ENCODE measurements around the gene FZD4. TPM values are rescaled to one million over a fixed set of nuclear protein-coding genes. Genes with fewer than 3 reads are reported as not detected.

The FZD4 gene
- total RNA-seq, 1 donor from 2014 or later: 6.6 TPM

DNA sequence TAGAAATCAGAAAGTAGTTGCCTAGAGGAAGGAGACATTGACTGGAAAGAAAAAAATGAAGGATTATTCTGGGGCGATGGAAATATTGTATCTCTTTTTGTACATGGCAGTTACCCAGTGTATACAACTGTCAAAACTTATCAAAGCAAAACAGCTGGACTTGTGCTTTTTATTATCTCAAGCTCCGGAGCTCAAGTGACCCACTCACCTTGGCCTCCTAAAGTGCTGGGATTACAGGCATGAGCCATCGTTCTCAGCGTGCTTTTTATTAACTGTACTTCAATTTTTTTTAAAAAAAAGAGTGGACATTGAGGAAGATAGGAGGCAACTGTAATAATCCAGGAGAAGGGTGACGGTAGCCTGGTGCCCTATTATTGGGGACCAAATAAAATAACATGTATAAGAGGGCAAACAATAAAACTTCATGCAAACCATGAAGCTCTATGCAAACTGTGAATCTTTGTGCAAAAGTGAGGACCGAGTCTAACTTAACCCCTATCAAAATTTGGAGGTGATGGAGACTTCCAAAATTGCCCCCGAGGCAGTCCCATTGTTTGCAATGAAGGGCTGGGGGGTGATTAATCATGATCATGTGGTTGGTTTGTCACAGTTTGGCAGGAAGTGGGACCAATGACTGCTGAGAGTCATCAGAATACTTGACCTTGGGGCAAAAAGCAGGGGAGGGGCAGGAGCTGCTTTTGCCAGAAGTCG, 23.5 kb downstream of the FZD4 start:
- DNase-seq (ENCODE audit: low spot score): no peak
- Mint-ChIP-seq H3K4me1 (ENCODE audit: low read depth) (peaks cover 61% of the 10 kb centered on the region), H3K4me3 (ENCODE audit: unreplicated experiment) (no peak overlapping the region), H3K27me3 (ENCODE audit: low read depth) (no peaks in the 10 kb centered on the region), H3K9me3 (ENCODE audit: low read depth) (no peaks in the 10 kb centered on the region), H3K36me3 (ENCODE audit: low read depth) (peaks cover 2% of the 10 kb centered on the region), H3K27ac (ENCODE audit: unreplicated experiment) (peak overlapping the region; percentile 75)
- TF ChIP-seq, protein P1, sequence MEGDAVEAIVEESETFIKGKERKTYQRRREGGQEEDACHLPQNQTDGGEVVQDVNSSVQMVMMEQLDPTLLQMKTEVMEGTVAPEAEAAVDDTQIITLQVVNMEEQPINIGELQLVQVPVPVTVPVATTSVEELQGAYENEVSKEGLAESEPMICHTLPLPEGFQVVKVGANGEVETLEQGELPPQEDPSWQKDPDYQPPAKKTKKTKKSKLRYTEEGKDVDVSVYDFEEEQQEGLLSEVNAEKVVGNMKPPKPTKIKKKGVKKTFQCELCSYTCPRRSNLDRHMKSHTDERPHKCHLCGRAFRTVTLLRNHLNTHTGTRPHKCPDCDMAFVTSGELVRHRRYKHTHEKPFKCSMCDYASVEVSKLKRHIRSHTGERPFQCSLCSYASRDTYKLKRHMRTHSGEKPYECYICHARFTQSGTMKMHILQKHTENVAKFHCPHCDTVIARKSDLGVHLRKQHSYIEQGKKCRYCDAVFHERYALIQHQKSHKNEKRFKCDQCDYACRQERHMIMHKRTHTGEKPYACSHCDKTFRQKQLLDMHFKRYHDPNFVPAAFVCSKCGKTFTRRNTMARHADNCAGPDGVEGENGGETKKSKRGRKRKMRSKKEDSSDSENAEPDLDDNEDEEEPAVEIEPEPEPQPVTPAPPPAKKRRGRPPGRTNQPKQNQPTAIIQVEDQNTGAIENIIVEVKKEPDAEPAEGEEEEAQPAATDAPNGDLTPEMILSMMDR (IDR thresholded peaks at IDR 0.05): no peak

GRCh38 chr11:86930957-86931547, 24.1 kb downstream of the FZD4 start:
- TF ChIP-seq, protein P1 (IDR thresholded peaks at IDR 0.05): no peak
- Mint-ChIP-seq H3K36me3 (ENCODE audit: low read depth) (peaks cover 2% of the 10 kb centered on the region), H3K4me1 (ENCODE audit: low read depth) (peaks cover 62% of the 10 kb centered on the region), H3K4me3 (ENCODE audit: unreplicated experiment) (no peak overlapping the region), H3K27ac (ENCODE audit: unreplicated experiment) (peak overlapping the region; percentile 73), H3K9me3 (ENCODE audit: low read depth) (no peaks in the 10 kb centered on the region), H3K27me3 (ENCODE audit: low read depth) (no peaks in the 10 kb centered on the region)
- no peak for DNase-seq (ENCODE audit: low spot score)

DNA sequence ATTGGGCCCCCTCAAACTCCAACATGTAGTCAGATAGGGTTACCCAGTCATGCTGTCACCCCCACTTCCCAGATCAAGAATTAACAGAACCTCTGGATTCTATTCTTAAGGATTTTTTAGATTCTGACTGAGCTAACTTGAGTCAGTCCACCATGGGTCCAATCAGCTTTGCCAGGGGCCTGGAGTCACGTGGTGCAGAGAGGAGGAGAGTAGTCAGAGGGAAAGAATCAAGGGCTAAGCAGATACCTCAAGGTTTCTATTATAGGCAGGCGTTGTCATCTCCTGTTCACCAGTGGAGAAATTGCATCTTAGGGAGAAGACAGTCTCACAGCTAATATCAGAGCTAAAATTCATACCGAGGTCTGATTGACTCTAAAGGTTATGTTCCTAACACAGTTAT, 28.2 kb downstream of the FZD4 start:
- no peak for DNase-seq (ENCODE audit: low spot score)
- Mint-ChIP-seq H3K27me3 (ENCODE audit: low read depth) (no peaks in the 10 kb centered on the region), H3K27ac (ENCODE audit: unreplicated experiment) (no peak overlapping the region), H3K4me1 (ENCODE audit: low read depth) (peaks cover 60% of the 10 kb centered on the region), H3K36me3 (ENCODE audit: low read depth) (no peaks in the 10 kb centered on the region), H3K4me3 (ENCODE audit: unreplicated experiment) (no peak overlapping the region), H3K9me3 (ENCODE audit: low read depth) (peaks cover 3% of the 10 kb centered on the region)
- TF ChIP-seq, protein P1 (IDR thresholded peaks at IDR 0.05): no peak

DNA sequence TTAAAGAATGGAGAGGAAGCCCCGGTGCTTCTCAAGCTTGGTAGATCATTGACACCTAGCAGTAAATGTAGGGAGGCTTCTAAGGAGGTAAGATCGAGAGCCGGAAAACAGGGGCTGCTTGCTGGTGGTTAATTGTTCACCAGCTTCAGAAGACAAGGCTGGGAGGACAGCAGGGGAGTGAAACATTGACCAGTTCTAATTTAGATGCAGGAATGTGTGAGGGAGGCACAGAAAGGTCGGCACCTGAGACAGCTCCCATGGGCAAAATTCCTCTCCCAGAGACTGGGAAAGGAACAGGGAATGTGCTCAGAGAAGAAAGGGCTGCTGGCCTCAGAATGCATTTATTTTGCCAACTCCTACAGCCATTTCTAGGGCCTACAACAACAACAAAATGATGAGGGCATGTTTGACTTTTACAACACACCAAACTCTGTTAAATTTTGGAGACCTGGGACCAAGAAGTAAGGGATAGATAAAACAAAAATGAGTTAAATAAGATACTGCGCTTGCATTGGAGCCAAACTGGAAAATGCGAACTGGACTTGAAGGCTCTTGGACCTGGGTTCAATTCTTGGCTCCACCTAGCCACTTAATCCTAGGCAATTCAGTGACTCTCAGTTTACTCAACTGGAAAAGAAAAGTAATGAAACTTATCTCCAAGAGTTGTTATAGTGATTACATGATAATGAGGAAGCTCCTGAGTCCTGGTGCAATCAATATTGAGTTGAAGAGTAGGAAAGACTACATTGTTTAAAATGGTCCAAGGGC, 31.0 kb downstream of the FZD4 start:
- DNase-seq (ENCODE audit: low spot score): no peak
- peak overlapping the region; percentile 69 for H3K27ac Mint-ChIP-seq (ENCODE audit: unreplicated experiment)
- peaks cover 3% of the 10 kb centered on the region for H3K9me3 Mint-ChIP-seq (ENCODE audit: low read depth)
- H3K36me3 Mint-ChIP-seq (ENCODE audit: low read depth): no peaks in the 10 kb centered on the region
- TF ChIP-seq, protein P1 (IDR thresholded peaks at IDR 0.05): no peak
- H3K27me3 Mint-ChIP-seq (ENCODE audit: low read depth): no peaks in the 10 kb centered on the region
- H3K4me3 Mint-ChIP-seq (ENCODE audit: unreplicated experiment): no peak overlapping the region
- peaks cover 58% of the 10 kb centered on the region for H3K4me1 Mint-ChIP-seq (ENCODE audit: low read depth)

DNA sequence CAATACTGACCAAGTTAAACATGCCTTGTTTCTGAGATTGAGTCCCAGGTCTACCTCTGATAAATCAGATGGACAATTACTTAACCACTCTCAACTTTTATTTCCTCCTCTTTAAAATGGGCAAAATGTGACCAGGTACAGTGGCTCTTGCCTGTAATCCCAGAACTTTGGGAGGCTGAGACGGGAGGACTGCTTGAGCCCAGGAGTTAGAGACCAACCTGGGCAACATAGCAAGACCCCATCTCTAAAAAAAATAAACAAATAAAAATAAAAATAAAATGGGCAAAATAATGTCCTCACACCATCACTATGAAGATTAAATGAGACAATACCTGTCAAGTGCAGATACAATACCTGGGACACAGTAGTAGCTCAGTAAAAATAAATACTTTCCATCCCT, 33.0 kb downstream of the FZD4 start:
- Mint-ChIP-seq H3K36me3 (ENCODE audit: low read depth) (no peaks in the 10 kb centered on the region), H3K27ac (ENCODE audit: unreplicated experiment) (no peak overlapping the region), H3K4me1 (ENCODE audit: low read depth) (peaks cover 77% of the 10 kb centered on the region), H3K27me3 (ENCODE audit: low read depth) (no peaks in the 10 kb centered on the region), H3K9me3 (ENCODE audit: low read depth) (peaks cover 3% of the 10 kb centered on the region), H3K4me3 (ENCODE audit: unreplicated experiment) (no peak overlapping the region)
- no peak for DNase-seq (ENCODE audit: low spot score)
- TF ChIP-seq, protein P1 (IDR thresholded peaks at IDR 0.05): no peak
